IMR-90 (cell line): ENCODE data around the gene ANKRD52. TPM values are rescaled to one million over a fixed set of nuclear protein-coding genes. Genes with fewer than 3 reads are reported as not detected.

Source experiments
- ATAC-seq: fragments of 200-7000 bp; cut with Tn5 transposase; 2 replicates; pipeline ENCODE4 v1.9.1; 2020; ENCODE audit warnings: low read depth, mild to moderate bottlenecking, moderate library complexity
- BruUV-seq: library from RNA; stranded (reverse); fragments of 400-500 nt; replicated peaks from 2 replicates; lab custom pipeline; 2021; lab: Mats Ljungman, UMichigan
- CTCF ChIA-PET: fragments of 300-600 bp; formaldehyde crosslinking; extraction: SDS; loops from one replicate; lab custom pipeline; 2021; ENCODE audit warnings: antibody characterized with exemption; lab: Yijun Ruan, JAX
- POLR2A ChIA-PET: fragments of 300-600 bp; sonication (Branson Sonifier 250); formaldehyde crosslinking; loops from one replicate; lab custom pipeline; 2022; ENCODE audit warnings: antibody characterized with exemption; ENCODE audit not compliant: unreplicated experiment; lab: Charles Lee
- DNase-seq: peaks from one replicate; pipeline ENCODE4 v3.0.0; 2013
- H2AFZ ChIP-seq: replicated peaks from 2 replicates; pipeline ENCODE3; 2013; ENCODE audit warnings: low read length, mild to moderate bottlenecking; ENCODE audit not compliant: poor library complexity
- H2AK5ac ChIP-seq: 2 replicates; pipeline ENCODE4 v1.6.1; 2013; ENCODE audit warnings: low read depth, low read length, inconsistent platforms
- H2AK9ac ChIP-seq: replicated peaks from 2 replicates; pipeline ENCODE3; 2013; ENCODE audit warnings: mild to moderate bottlenecking, low read depth, low read length, moderate library complexity; ENCODE audit not compliant: poor library complexity
- H2BK120ac ChIP-seq: 2 replicates; pipeline ENCODE4 v1.6.1; 2013; ENCODE audit warnings: low read depth, low read length, inconsistent platforms
- H2BK15ac ChIP-seq: 3 replicates; pipeline ENCODE4 v1.6.1; 2013; ENCODE audit warnings: low read depth, low read length, inconsistent platforms
- H2BK20ac ChIP-seq: 2 replicates; pipeline ENCODE4 v1.6.1; 2013; ENCODE audit warnings: low read depth, mild to moderate bottlenecking, inconsistent platforms, low read length, moderate library complexity
- H2BK5ac ChIP-seq: 2 replicates; pipeline ENCODE4 v1.6.1; 2013; ENCODE audit warnings: mild to moderate bottlenecking, low read depth, low read length, inconsistent platforms; ENCODE audit not compliant: poor library complexity, severe bottlenecking
- H3K14ac ChIP-seq: replicated peaks from 2 replicates; pipeline ENCODE4 v1.6.1; 2013; ENCODE audit warnings: low read depth, low read length, inconsistent platforms
- H3K18ac ChIP-seq: 2 replicates; pipeline ENCODE4 v1.6.1; 2013; ENCODE audit warnings: low read depth, low read length, control low read depth
- H3K23ac ChIP-seq: 2 replicates; pipeline ENCODE4 v1.6.1; 2013; ENCODE audit warnings: low read depth, low read length, inconsistent platforms
- H3K27ac ChIP-seq: 2 replicates; pipeline ENCODE4 v1.5.1; 2013; ENCODE audit warnings: mild to moderate bottlenecking, control low read depth, low read length; ENCODE audit not compliant: insufficient read depth
- H3K27me3 ChIP-seq: 2 replicates; pipeline ENCODE4 v1.6.1; 2013; ENCODE audit warnings: low read length; ENCODE audit not compliant: control insufficient read depth, insufficient read depth
- H3K36me3 ChIP-seq: 2 replicates; pipeline ENCODE4 v1.6.1; 2013; ENCODE audit warnings: low read length, mixed read lengths; ENCODE audit not compliant: control insufficient read depth, insufficient read depth
- H3K4ac ChIP-seq: 2 replicates; pipeline ENCODE4 v1.6.1; 2013; ENCODE audit warnings: low read depth, low read length, inconsistent platforms
- H3K4me1 ChIP-seq: 2 replicates; pipeline ENCODE4 v1.6.1; 2013; ENCODE audit warnings: low read length, mixed read lengths; ENCODE audit not compliant: control insufficient read depth, insufficient read depth
- H3K4me2 ChIP-seq: 2 replicates; pipeline ENCODE4 v1.6.1; 2013; ENCODE audit warnings: low read depth, mild to moderate bottlenecking, control low read depth, low read length, moderate library complexity
- H3K4me3 ChIP-seq: 2 replicates; pipeline ENCODE4 v1.5.1; 2013; ENCODE audit warnings: low read depth, mild to moderate bottlenecking, control low read depth, low read length, moderate library complexity; ENCODE audit not compliant: insufficient read depth
- H3K56ac ChIP-seq: 2 replicates; pipeline ENCODE4 v1.6.1; 2013; ENCODE audit warnings: low read length, inconsistent platforms; ENCODE audit not compliant: insufficient read depth; ENCODE audit errors: extremely low read depth
- H3K79me1 ChIP-seq, 2 experiments: 2 replicates each; pipeline ENCODE4 v1.6.1; 2013; ENCODE audit warnings: low read length in 2 of 2, inconsistent platforms in 1 of 2, low read depth in 1 of 2
- H3K9ac ChIP-seq: 2 replicates; pipeline ENCODE4 v1.6.1; 2013; ENCODE audit warnings: low read depth, low read length, control low read depth
- H3K9me1 ChIP-seq: 2 replicates; pipeline ENCODE4 v1.6.1; 2013; ENCODE audit warnings: low read length, inconsistent platforms; ENCODE audit not compliant: insufficient read depth
- H3K9me3 ChIP-seq: 2 replicates; pipeline ENCODE4 v1.6.1; 2013; ENCODE audit warnings: low read length; ENCODE audit not compliant: control insufficient read depth, insufficient read depth
- H4K20me1 ChIP-seq: 2 replicates; pipeline ENCODE4 v1.6.1; 2013; ENCODE audit warnings: low read length, inconsistent platforms; ENCODE audit not compliant: insufficient read depth
- H4K5ac ChIP-seq: 2 replicates; pipeline ENCODE4 v1.6.1; 2013; ENCODE audit warnings: mild to moderate bottlenecking, low read depth, low read length, control low read depth
- H4K8ac ChIP-seq, 2 experiments: 2 replicates each; pipeline ENCODE4 v1.6.1; 2013; ENCODE audit warnings: low read depth in 2 of 2, low read length in 2 of 2, control low read depth in 1 of 2, inconsistent platforms in 1 of 2
- H4K91ac ChIP-seq: 2 replicates; pipeline ENCODE4 v1.6.1; 2013; ENCODE audit warnings: low read depth, low read length, inconsistent platforms; ENCODE audit not compliant: insufficient read depth
- CEBPB ChIP-seq: IDR thresholded peaks from 2 replicates; pipeline ENCODE4 v1.6.1; 2012; ENCODE audit warnings: low read depth, low read length, improper control_type of control experiment
- FOS ChIP-seq: fragments of 150-350 bp; IDR thresholded peaks from 2 replicates; pipeline ENCODE4 v1.6.1; 2016; ENCODE audit warnings: low read depth, low read length
- NFE2L2 ChIP-seq: fragments of 150-350 bp; IDR thresholded peaks from 2 replicates; pipeline ENCODE4 v1.6.1; 2016; ENCODE audit warnings: low read depth, mild to moderate bottlenecking, low read length
- RAD21 ChIP-seq: IDR thresholded peaks from 2 replicates; pipeline ENCODE4 v1.6.1; 2012; ENCODE audit warnings: low read length, improper control_type of control experiment
- WGBS, 2 experiments: methylation state at CpG; one replicate each; pipeline versions ENCODE4 v1.1.5 to v1.1.7; 2013; ENCODE audit warnings: missing lambda C conversion rate in 2 of 2; ENCODE audit not compliant: insufficient read length in 1 of 2; ENCODE audit errors: extremely low coverage in 2 of 2; 5-methylcytosine and 5-hydroxymethylcytosine counted together
- dilution Hi-C: fragments of 300-500 bp; cut with HindIII; formaldehyde crosslinking; loops from one replicate; pipeline ENCODE4 v1.14.3; 2018; ENCODE audit warnings: low sequenced_read_pairs; ENCODE audit not compliant: unreplicated experiment
- in situ Hi-C: fragments of 300-500 bp; cut with MboI; formaldehyde crosslinking; loops from 3 replicates; pipeline ENCODE4 v1.14.3; 2019; ENCODE audit warnings: low sequenced_read_pairs, inconsistent platforms, mixed read lengths
- intact Hi-C: fragments of 100-400 bp; cut with micrococcal nuclease; formaldehyde crosslinking; loops from 2 replicates; pipeline ENCODE4 v1.10.0; 2022
- polyA plus RNA-seq, 3 experiments: library from polyadenylated mRNA; depleted of rRNA; stranded (reverse); fragments of >200 nt; gene quantifications; 2 replicates each; pipeline ENCODE4 v1.2.3, GENCODE V29; 2012; ENCODE audit warnings: low replicate concordance in 1 of 3
- total RNA-seq: library from RNA; depleted of rRNA; stranded (reverse); fragments of >200 nt; gene quantifications from 2 replicates; pipeline ENCODE4 v1.2.3, GENCODE V29; 2012
- TF ChIP-seq, protein P1 (sequence below): fragments of 150-350 bp; IDR thresholded peaks from 2 replicates; pipeline ENCODE4 v1.6.1; 2016; ENCODE audit warnings: low read depth, mild to moderate bottlenecking, low read length, moderate library complexity, borderline replicate concordance

ANKRD52 gene
- total and polyA plus RNA-seq, 2 of the 4 experiments (the other 2 are of a cell fraction), result 15.4 to 35.9 TPM

- peak overlapping the region; percentile 92 for H2AK5ac ChIP-seq
- H3K9ac ChIP-seq, result peak overlapping the region; percentile 95
- CTCF ChIA-PET, result interaction anchor here (0.6 to 2.0 kb wide), 4 partner anchors 13 to 142 kb away, joined by 4 to 8 read pairs (median 6); no protein-coding TSS in a partner anchor
- H2BK5ac ChIP-seq, result peak overlapping the region; percentile 94
- POLR2A ChIA-PET, result interaction anchor here (0.6 to 1.7 kb wide), 4 partner anchors 13 to 1939 kb away, joined by 4 to 8 read pairs (median 4); partner anchors contain the start of gene SMARCC2
- H3K4me1 ChIP-seq, result peaks cover 4% of the 10 kb centered on the region; the same call in 1 of the 2 replicates
- H3K27ac ChIP-seq, result peak overlapping the region; percentile 95
- peak overlapping the region; percentile 87 for H3K23ac ChIP-seq
- BruUV-seq, result no TSS peak
- H3K4me3 ChIP-seq, result peak overlapping the region; percentile 79
- peak overlapping the region; percentile 93 for H3K4me2 ChIP-seq
- H2BK120ac ChIP-seq, result peak overlapping the region; percentile 81
- TF ChIP-seq CEBPB (peak; percentile 92), RAD21 (no peak), NFE2L2 (no peak), FOS (no peak)
- TF ChIP-seq, protein P1, sequence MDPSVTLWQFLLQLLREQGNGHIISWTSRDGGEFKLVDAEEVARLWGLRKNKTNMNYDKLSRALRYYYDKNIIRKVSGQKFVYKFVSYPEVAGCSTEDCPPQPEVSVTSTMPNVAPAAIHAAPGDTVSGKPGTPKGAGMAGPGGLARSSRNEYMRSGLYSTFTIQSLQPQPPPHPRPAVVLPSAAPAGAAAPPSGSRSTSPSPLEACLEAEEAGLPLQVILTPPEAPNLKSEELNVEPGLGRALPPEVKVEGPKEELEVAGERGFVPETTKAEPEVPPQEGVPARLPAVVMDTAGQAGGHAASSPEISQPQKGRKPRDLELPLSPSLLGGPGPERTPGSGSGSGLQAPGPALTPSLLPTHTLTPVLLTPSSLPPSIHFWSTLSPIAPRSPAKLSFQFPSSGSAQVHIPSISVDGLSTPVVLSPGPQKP, result no peak
- peak overlapping the region; percentile 95 for H2AK9ac ChIP-seq
- peak overlapping the region; percentile 87 for H2AFZ ChIP-seq
- H3K18ac ChIP-seq, result peak overlapping the region; percentile 88
- peaks cover 27 to 51% of the 10 kb centered on the region in 2 experiments for H3K79me1 ChIP-seq
- H3K36me3 ChIP-seq, result peaks cover 8% of the 10 kb centered on the region
- no peaks in the 10 kb centered on the region for H3K9me3 ChIP-seq
- H3K4ac ChIP-seq, result peak overlapping the region; percentile 98
- peak overlapping the region; percentile 74 to 84; a peak in 3 of 4 replicates for H4K8ac ChIP-seq
- in situ Hi-C loops (no loop called here), dilution Hi-C loops (no loop called here), intact Hi-C loops (loop anchor here (2.0 kb wide), 2 partner anchors 14 to 62 kb away; partner anchors contain the start of gene MYL6)
- peak overlapping the region; percentile 6 for H2BK20ac ChIP-seq
- DNase-seq (peak; percentile 47), ATAC-seq (no peak)
- H3K27me3 ChIP-seq, result no peaks in the 10 kb centered on the region
- peaks cover 12% of the 10 kb centered on the region; the same call in 1 of the 2 replicates for H4K20me1 ChIP-seq
- H2BK15ac ChIP-seq, result peak overlapping the region; percentile 67; the same call in 2 of the 3 replicates
- peak overlapping the region; percentile 93 for H3K56ac ChIP-seq
- peak overlapping the region; percentile 60 for H4K5ac ChIP-seq
- peak overlapping the region; percentile 96 for H4K91ac ChIP-seq
- H3K9me1 ChIP-seq, result peaks cover 16% of the 10 kb centered on the region
- peak overlapping the region; percentile 98 for H3K14ac ChIP-seq
- WGBS, 2 experiments, result 28% methylated on average over 4 of the region's 10 CpGs; no CpG with 5 or more reads in 1 of the 2 experiments
Observed at GRCh38 chr12:56220611-56221231, 37.5 kb downstream of the ANKRD52 start.
